NT2/D1 (cell line): ENCODE data around the gene MS4A8.

ENCODE experiments used
- YY1 ChIP-seq: IDR thresholded peaks from 2 replicates; pipeline ENCODE4 v1.6.1; 2011; ENCODE audit not compliant: insufficient read length, insufficient read depth
- ZNF274 ChIP-seq: IDR thresholded peaks from 2 replicates; pipeline ENCODE4 v1.6.1; 2011; ENCODE audit warnings: mild to moderate bottlenecking, low read depth, low read length

DNA sequence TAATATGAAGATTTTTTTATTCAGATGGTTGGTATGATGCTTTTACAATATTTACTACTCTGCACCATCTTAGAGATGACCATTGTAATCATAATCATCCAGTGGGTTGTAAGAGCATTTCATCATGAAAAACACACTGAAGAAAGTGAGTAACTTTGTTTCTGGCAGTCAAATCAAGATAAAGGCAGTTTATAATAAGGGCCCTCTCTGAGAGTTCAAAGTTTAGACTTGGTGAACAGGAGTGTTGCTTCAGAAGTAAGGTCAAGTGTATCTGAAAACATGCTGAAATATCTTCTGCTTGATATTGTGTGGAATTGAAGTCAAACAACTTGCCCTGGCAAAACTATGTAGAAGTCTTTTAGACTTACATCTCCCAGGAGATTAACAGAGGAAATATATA is 19.5 kb upstream of the MS4A8 start:
- no peak for TF ChIP-seq YY1
- TF ChIP-seq ZNF274 = no peak
